BLaER1 treated with 17β-estradiol and CSF1 and Interleukin-3, amounts not matched to agents 10 nM and 100 nM (cell line): Measurements from ENCODE around the gene CTNNA3.

Source experiments
- H3K27ac ChIP-seq, 11 experiments: shearing (Covaris generic); formaldehyde crosslinking; 2 replicates each; pipeline ENCODE4 v1.8.1; 2022
- H3K27me3 ChIP-seq, 11 experiments: shearing (Covaris generic); formaldehyde crosslinking; 2 replicates each; pipeline ENCODE4 v1.8.1; 2022
- H3K36me3 ChIP-seq, 11 experiments: shearing (Covaris generic); formaldehyde crosslinking; 2 replicates each; pipeline ENCODE4 v1.8.1; 2022
- H3K4me1 ChIP-seq, 10 experiments: shearing (Covaris generic); formaldehyde crosslinking; 2 replicates each; pipeline ENCODE4 v1.8.1; 2022
- H3K4me2 ChIP-seq, 11 experiments: shearing (Covaris generic); formaldehyde crosslinking; 2 replicates each; pipeline ENCODE4 v1.8.1; 2022
- H3K4me3 ChIP-seq, 10 experiments: shearing (Covaris generic); formaldehyde crosslinking; 2 replicates each; pipeline ENCODE4 v1.8.1; 2022
- H3K9ac ChIP-seq, 11 experiments: shearing (Covaris generic); formaldehyde crosslinking; 2 replicates each; pipeline ENCODE4 v1.8.1; 2022
- H3K9me3 ChIP-seq, 11 experiments: shearing (Covaris generic); formaldehyde crosslinking; replicated peaks in 1 of 11; 2 replicates each; pipeline ENCODE4 v1.8.1; 2022
- H4K20me1 ChIP-seq, 11 experiments: shearing (Covaris generic); formaldehyde crosslinking; 2 replicates each; pipeline ENCODE4 v1.8.1; 2022
- Cebpa-rat ChIP-seq, 11 experiments: shearing (Covaris generic); IDR thresholded peaks; 2 replicates each; pipeline ENCODE4 v1.8.1; 2022

Gene CTNNA3

GRCh38 chr10:66505003-66505657 lies 1190.9 kb downstream of the CTNNA3 start:
- Histone ChIP-seq H3K27ac (no peak overlapping the region), H3K36me3 (no peaks in the 10 kb centered on the region), H3K9me3 (no peaks in the 10 kb centered on the region), H3K4me1 (no peaks in the 10 kb centered on the region), H4K20me1 (no peaks in the 10 kb centered on the region), H3K4me2 (no peak overlapping the region), H3K27me3 (no peaks in the 10 kb centered on the region), H3K9ac (no peak overlapping the region), H3K4me3 (no peak overlapping the region)
- TF ChIP-seq Cebpa-rat (IDR thresholded peaks at IDR 0.05), result no peak

- H3K27ac ChIP-seq, result no peak overlapping the region
- H4K20me1 ChIP-seq, result no peaks in the 10 kb centered on the region
- no peaks in the 10 kb centered on the region for H3K4me1 ChIP-seq
- no peaks in the 10 kb centered on the region for H3K36me3 ChIP-seq
- no peak for TF ChIP-seq Cebpa-rat (IDR thresholded peaks at IDR 0.05)
- no peak overlapping the region for H3K9ac ChIP-seq
- no peaks in the 10 kb centered on the region for H3K9me3 ChIP-seq
- H3K4me2 ChIP-seq, result no peak overlapping the region
- H3K27me3 ChIP-seq, result no peaks in the 10 kb centered on the region
- H3K4me3 ChIP-seq, result no peak overlapping the region
Observed at GRCh38 chr10:66501356-66501755, 1194.6 kb downstream of the CTNNA3 start.

GRCh38 chr10:66483966-66484365 lies 1212.0 kb downstream of the CTNNA3 start:
- H3K36me3 ChIP-seq, result no peaks in the 10 kb centered on the region
- H3K27ac ChIP-seq, result no peak overlapping the region
- TF ChIP-seq Cebpa-rat (IDR thresholded peaks at IDR 0.05), result no peak
- H3K4me2 ChIP-seq, result no peak overlapping the region
- no peak overlapping the region for H3K4me3 ChIP-seq
- no peak overlapping the region for H3K9ac ChIP-seq
- H3K27me3 ChIP-seq, result no peaks in the 10 kb centered on the region
- H3K9me3 ChIP-seq, result no peaks in the 10 kb centered on the region
- no peaks in the 10 kb centered on the region for H3K4me1 ChIP-seq
- no peaks in the 10 kb centered on the region for H4K20me1 ChIP-seq

GRCh38 chr10:66472156-66472555 lies 1223.8 kb downstream of the CTNNA3 start:
- Histone ChIP-seq H4K20me1 (no peaks in the 10 kb centered on the region), H3K36me3 (no peaks in the 10 kb centered on the region), H3K27me3 (no peaks in the 10 kb centered on the region), H3K9me3 (no peaks in the 10 kb centered on the region), H3K27ac (no peak overlapping the region), H3K9ac (no peak overlapping the region), H3K4me3 (no peak overlapping the region), H3K4me2 (no peak overlapping the region), H3K4me1 (no peaks in the 10 kb centered on the region)
- TF ChIP-seq Cebpa-rat (IDR thresholded peaks at IDR 0.05), result no peak

GRCh38 chr10:66467042-66467441 lies 1229.0 kb downstream of the CTNNA3 start:
- H3K36me3 ChIP-seq, result no peaks in the 10 kb centered on the region
- no peaks in the 10 kb centered on the region for H3K9me3 ChIP-seq
- TF ChIP-seq Cebpa-rat (IDR thresholded peaks at IDR 0.05), result no peak
- H3K4me2 ChIP-seq, result no peak overlapping the region
- no peak overlapping the region for H3K9ac ChIP-seq
- no peaks in the 10 kb centered on the region for H3K4me1 ChIP-seq
- H3K4me3 ChIP-seq, result no peak overlapping the region
- no peaks in the 10 kb centered on the region for H4K20me1 ChIP-seq
- H3K27ac ChIP-seq, result no peak overlapping the region
- no peaks in the 10 kb centered on the region for H3K27me3 ChIP-seq

GRCh38 chr10:66466622-66467021 lies 1229.4 kb downstream of the CTNNA3 start:
- H3K36me3 ChIP-seq, result no peaks in the 10 kb centered on the region
- TF ChIP-seq Cebpa-rat (IDR thresholded peaks at IDR 0.05), result no peak

GRCh38 chr10:66463611-66464010 lies 1232.4 kb downstream of the CTNNA3 start:
- Histone ChIP-seq H3K27ac (no peak overlapping the region), H3K27me3 (no peaks in the 10 kb centered on the region), H3K4me2 (no peak overlapping the region), H3K36me3 (no peaks in the 10 kb centered on the region), H3K4me1 (no peaks in the 10 kb centered on the region), H3K9me3 (no peaks in the 10 kb centered on the region), H3K9ac (no peak overlapping the region), H4K20me1 (no peaks in the 10 kb centered on the region), H3K4me3 (no peak overlapping the region)
- TF ChIP-seq Cebpa-rat (IDR thresholded peaks at IDR 0.05), result no peak

More at GRCh38 chr10:66466622-66467021, 1229.4 kb downstream of the CTNNA3 start:
- Histone ChIP-seq H3K9me3 (no peaks in the 10 kb centered on the region), H3K9ac (no peak overlapping the region), H3K27me3 (no peaks in the 10 kb centered on the region), H3K4me2 (no peak overlapping the region), H3K4me1 (no peaks in the 10 kb centered on the region), H3K4me3 (no peak overlapping the region), H3K27ac (no peak overlapping the region), H4K20me1 (no peaks in the 10 kb centered on the region)

- H3K36me3 ChIP-seq, result no peaks in the 10 kb centered on the region
- H3K27me3 ChIP-seq, result no peaks in the 10 kb centered on the region
Observed at GRCh38 chr10:66457629-66458028, 1238.4 kb downstream of the CTNNA3 start.

GRCh38 chr10:66455304-66455703 lies 1240.7 kb downstream of the CTNNA3 start:
- Histone ChIP-seq H3K4me3 (no peak overlapping the region), H3K9ac (no peak overlapping the region), H3K27me3 (no peaks in the 10 kb centered on the region), H3K27ac (no peak overlapping the region), H4K20me1 (no peaks in the 10 kb centered on the region), H3K9me3 (no peaks in the 10 kb centered on the region), H3K4me2 (no peak overlapping the region), H3K4me1 (no peaks in the 10 kb centered on the region), H3K36me3 (no peaks in the 10 kb centered on the region)
- no peak for TF ChIP-seq Cebpa-rat (IDR thresholded peaks at IDR 0.05)

More at GRCh38 chr10:66457629-66458028, 1238.4 kb downstream of the CTNNA3 start:
- H3K4me2 ChIP-seq, result no peak overlapping the region
- no peak overlapping the region for H3K27ac ChIP-seq
- no peaks in the 10 kb centered on the region for H4K20me1 ChIP-seq
- no peak for TF ChIP-seq Cebpa-rat (IDR thresholded peaks at IDR 0.05)
- no peak overlapping the region for H3K4me3 ChIP-seq
- H3K9ac ChIP-seq, result no peak overlapping the region
- no peaks in the 10 kb centered on the region for H3K4me1 ChIP-seq
- H3K9me3 ChIP-seq, result no peaks in the 10 kb centered on the region

- H3K9ac ChIP-seq, result no peak overlapping the region
- H3K9me3 ChIP-seq, result peaks cover 0 to 4% (median 0%) of the 10 kb centered on the region in 11 experiments; a peak in 2 of 22 replicates
- no peak for TF ChIP-seq Cebpa-rat (IDR thresholded peaks at IDR 0.05)
Observed at GRCh38 chr10:66440568-66440967, 1255.4 kb downstream of the CTNNA3 start.

More at GRCh38 chr10:66440568-66440967, 1255.4 kb downstream of the CTNNA3 start:
- Histone ChIP-seq H3K4me1 (no peaks in the 10 kb centered on the region), H3K4me2 (no peak overlapping the region), H3K4me3 (no peak overlapping the region), H4K20me1 (no peaks in the 10 kb centered on the region), H3K27ac (no peak overlapping the region), H3K36me3 (no peaks in the 10 kb centered on the region), H3K27me3 (no peaks in the 10 kb centered on the region)
